B cell (primary cell): Measurements from ENCODE around the gene TCERG1L. TPM values are rescaled to one million over a fixed set of nuclear protein-coding genes. Genes with fewer than 3 reads are reported as not detected.

Experiments used
- ATAC-seq: fragments of 200-7000 bp; cut with Tn5 transposase; one replicate; pipeline ENCODE4 v1.10.0; 2021; ENCODE audit warnings: low read depth, mild to moderate bottlenecking, moderate number of reproducible peaks, moderate library complexity
- CTCF ChIA-PET: fragments of 350-600 bp; sonication (Branson Sonifier 250); formaldehyde crosslinking; loops from one replicate; lab custom pipeline; 2021; ENCODE audit warnings: antibody characterized with exemption, inconsistent platforms; lab: Charles Lee
- POLR2A ChIA-PET: fragments of 350-600 bp; sonication (Branson Sonifier 250); formaldehyde crosslinking; loops from one replicate; lab custom pipeline; 2021; ENCODE audit warnings: antibody characterized with exemption; lab: Charles Lee
- DNase-seq: peaks from one replicate; pipeline ENCODE4 v3.0.0; 2013
- H2AFZ ChIP-seq: 2 replicates; pipeline ENCODE4 v1.6.1; 2012; ENCODE audit warnings: mild to moderate bottlenecking, low read depth, low read length; ENCODE audit not compliant: insufficient read depth, poor library complexity, severe bottlenecking
- H3K27ac ChIP-seq, 2 donors: 1 replicate in 1 of 2; 2 replicates in 1 of 2; pipeline ENCODE4 v1.5.1; 2012 to 2013; ENCODE audit warnings: low read length in 2 of 2, mild to moderate bottlenecking in 2 of 2, moderate library complexity in 1 of 2
- H3K27me3 ChIP-seq, 4 experiments: fragments of 200-600 bp in 1 of 4; sonication (generic) in 1 of 4; replicated peaks in 1 of 4; 1 replicate in 2 of 4; 2 replicates in 2 of 4; pipeline versions ENCODE4 v1.6.1 to v1.7.0; 2013 to 2016; ENCODE audit warnings: low read length in 3 of 4, mild to moderate bottlenecking in 2 of 4, mixed read lengths in 1 of 4, moderate library complexity in 1 of 4; ENCODE audit not compliant: insufficient read depth in 4 of 4, control insufficient read depth in 3 of 4; ENCODE audit errors: control extremely low read depth in 1 of 4
- H3K36me3 ChIP-seq, 2 experiments: replicated peaks in 1 of 2; 1 replicate in 1 of 2; 2 replicates in 1 of 2; pipeline versions ENCODE4 v1.6.1 to v1.7.1; 2013; ENCODE audit warnings: low read length in 1 of 2; ENCODE audit not compliant: insufficient read depth in 2 of 2, control insufficient read depth in 1 of 2; ENCODE audit errors: control extremely low read depth in 1 of 2, extremely low read depth in 1 of 2
- H3K4me1 ChIP-seq, 2 donors: fragments of 200-600 bp in 1 of 2; sonication (generic) in 1 of 2; 1 replicate in 1 of 2; 2 replicates in 1 of 2; pipeline versions ENCODE4 v1.5.1 to v1.6.1; 2013 to 2017; ENCODE audit warnings: low read length in 2 of 2; ENCODE audit not compliant: control insufficient read depth in 2 of 2, insufficient read depth in 2 of 2
- H3K4me2 ChIP-seq: replicated peaks from 2 replicates; pipeline ENCODE3; 2012; ENCODE audit warnings: mild to moderate bottlenecking, low read depth, low read length; ENCODE audit not compliant: poor library complexity, severe bottlenecking
- H3K4me3 ChIP-seq, 5 experiments: fragments of 200-600 bp in 1 of 5; sonication (generic) in 1 of 5; 1 replicate in 3 of 5; 2 replicates in 2 of 5; pipeline versions ENCODE4 v1.5.1 to v1.7.0; 2011 to 2016; ENCODE audit warnings: low read length in 4 of 5, mild to moderate bottlenecking in 4 of 5, low read depth in 2 of 5, control low read depth in 1 of 5, moderate library complexity in 1 of 5; ENCODE audit not compliant: insufficient read depth in 1 of 5; ENCODE audit errors: control extremely low read depth in 1 of 5, extremely low read depth in 1 of 5
- H3K79me2 ChIP-seq: fragments of 200-600 bp; sonication (generic); one replicate; pipeline ENCODE4 v1.6.0; 2016; ENCODE audit warnings: low read length; ENCODE audit not compliant: control insufficient read depth, insufficient read depth
- H3K9ac ChIP-seq: fragments of 200-600 bp; sonication (generic); 2 replicates; pipeline ENCODE4 v1.6.1; 2017; ENCODE audit warnings: mild to moderate bottlenecking, low read length, moderate library complexity
- H3K9me3 ChIP-seq, 3 donors: one replicate each; pipeline versions ENCODE4 v1.6.1 to v1.7.1; 2013; ENCODE audit warnings: low read length in 2 of 3; ENCODE audit not compliant: control insufficient read depth in 2 of 3, insufficient read depth in 1 of 3; ENCODE audit errors: control extremely low read depth in 1 of 3
- H4K20me1 ChIP-seq: 2 replicates; pipeline ENCODE4 v1.6.0; 2012; ENCODE audit warnings: mild to moderate bottlenecking, low read length; ENCODE audit not compliant: insufficient read depth, control insufficient read depth, poor library complexity, severe bottlenecking
- H3K27ac Mint-ChIP-seq: one replicate; pipeline ENCODE4 v1.8.0; 2021; ENCODE audit warnings: mixed read lengths
- H3K27me3 Mint-ChIP-seq: one replicate; pipeline ENCODE4 v1.8.0; 2021; ENCODE audit warnings: mixed read lengths
- H3K4me1 Mint-ChIP-seq: one replicate; pipeline ENCODE4 v1.8.0; 2021; ENCODE audit warnings: mixed read lengths
- H3K4me3 Mint-ChIP-seq: one replicate; pipeline ENCODE4 v1.8.0; 2021; ENCODE audit warnings: mixed read lengths
- H3K9me3 Mint-ChIP-seq: one replicate; pipeline ENCODE4 v1.8.0; 2022; ENCODE audit warnings: mixed read lengths; ENCODE audit not compliant: insufficient read depth
- CTCF ChIP-seq: fragments of 200-600 bp; IDR thresholded peaks from one replicate; pipeline ENCODE4 v1.8.0; 2022; ENCODE audit warnings: antibody characterized with exemption, mild to moderate bottlenecking
- EZH2 ChIP-seq: IDR thresholded peaks from 2 replicates; pipeline ENCODE4 v1.6.1; 2012; ENCODE audit warnings: borderline replicate concordance, low read depth, mild to moderate bottlenecking, moderate library complexity, low read length; ENCODE audit not compliant: insufficient read depth, poor library complexity, severe bottlenecking
- WGBS: methylation state at CpG from one replicate; pipeline ENCODE4 v1.1.5; 2013; ENCODE audit warnings: missing lambda C conversion rate; ENCODE audit not compliant: insufficient coverage; 5-methylcytosine and 5-hydroxymethylcytosine counted together
- intact Hi-C: fragments of 100-400 bp; cut with micrococcal nuclease; formaldehyde crosslinking; loops from one replicate; pipeline ENCODE4 v1.10.0; 2022
- polyA plus RNA-seq: library from polyadenylated mRNA; depleted of rRNA; stranded (reverse); fragments of >200 nt; gene quantifications from 2 replicates; pipeline ENCODE4 v1.2.3, GENCODE V29; 2012
- total RNA-seq, 2 donors: library from RNA; stranded (reverse); fragments of 120-200 nt in 1 of 2; gene quantifications; 1 replicate in 1 of 2; 2 replicates in 1 of 2; pipeline versions ENCODE4 v1.2.3 to v1.2.4, GENCODE V29; 2013 to 2022

TCERG1L gene
- total and polyA plus RNA-seq, 2 donors (not counting 1 experiment from before 2014, with no cell fraction given) = 0.10 TPM; not detected in 1

DNA sequence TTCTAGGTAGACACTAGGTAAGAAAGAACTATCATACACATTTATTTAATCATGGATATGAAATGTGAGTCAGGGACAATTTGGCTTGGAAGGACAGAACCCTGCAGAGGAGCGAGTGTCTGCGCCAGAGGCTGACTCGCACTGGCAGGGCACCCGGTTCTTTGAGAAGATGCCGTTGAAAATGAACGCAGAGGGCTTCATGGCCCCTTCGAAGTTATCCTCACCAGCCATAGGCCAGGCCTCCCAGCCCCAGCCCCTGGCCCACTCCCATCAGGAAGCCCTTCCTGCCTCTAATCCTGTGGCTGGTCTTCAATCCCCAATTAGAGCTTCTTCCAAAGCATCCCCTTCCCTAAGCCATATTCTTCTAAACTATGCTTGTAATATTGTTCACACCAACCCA lies 239.8 kb downstream of the TCERG1L start:
- no peak for TF ChIP-seq CTCF
- no peak for TF ChIP-seq EZH2
- CTCF ChIA-PET = no interaction called here
- Histone ChIP-seq H3K9me3 (peaks cover 0 to 13% (median 0%) of the 10 kb centered on the region in 3 donors), H3K4me2 (no peak overlapping the region), H3K4me1 (no peaks in the 10 kb centered on the region), H3K9ac (no peak overlapping the region), H3K4me3 (no peak overlapping the region), H3K27me3 (no peaks in the 10 kb centered on the region), H3K79me2 (no peaks in the 10 kb centered on the region), H4K20me1 (no peaks in the 10 kb centered on the region), H3K27ac (no peak overlapping the region), H2AFZ (no peak overlapping the region), H3K36me3 (no peaks in the 10 kb centered on the region)
- Mint-ChIP-seq H3K27ac (no peak overlapping the region), H3K9me3 (no peaks in the 10 kb centered on the region), H3K4me3 (no peak overlapping the region), H3K27me3 (no peaks in the 10 kb centered on the region), H3K4me1 (no peaks in the 10 kb centered on the region)
- ATAC-seq (no peak), DNase-seq (no peak)
- POLR2A ChIA-PET = no interaction called here
- 93% methylated on average over 7 of the region's 7 CpGs for WGBS
- intact Hi-C loops = no loop called here

- WGBS = 95% methylated on average over 7 of the region's 7 CpGs
- Histone ChIP-seq H3K36me3 (no peaks in the 10 kb centered on the region), H4K20me1 (no peaks in the 10 kb centered on the region), H3K4me2 (no peak overlapping the region), H3K4me3 (no peak overlapping the region), H2AFZ (no peak overlapping the region), H3K4me1 (no peaks in the 10 kb centered on the region), H3K9ac (no peak overlapping the region), H3K27ac (no peak overlapping the region), H3K9me3 (peaks cover 0 to 8% (median 0%) of the 10 kb centered on the region in 3 donors), H3K79me2 (no peaks in the 10 kb centered on the region), H3K27me3 (no peaks in the 10 kb centered on the region)
- H3K4me3 Mint-ChIP-seq = no peak overlapping the region
- TF ChIP-seq CTCF = no peak
- TF ChIP-seq EZH2 = no peak
- H3K9me3 Mint-ChIP-seq = no peaks in the 10 kb centered on the region
- ChIA-PET POLR2A (no interaction called here), CTCF (no interaction called here)
- ATAC-seq (no peak), DNase-seq (no peak)
- H3K4me1 Mint-ChIP-seq = no peaks in the 10 kb centered on the region
- H3K27me3 Mint-ChIP-seq = no peaks in the 10 kb centered on the region
- intact Hi-C loops = no loop called here
- H3K27ac Mint-ChIP-seq = no peak overlapping the region
Measured at GRCh38 chr10:131070856-131071255, 240.7 kb downstream of the TCERG1L start.
